Adrenal gland (tissue), 12 donors: ENCODE measurements around the gene CILP. TPM values are rescaled to one million over a fixed set of nuclear protein-coding genes. Genes with fewer than 3 reads are reported as not detected.

Experiments used
- DNase-seq, 7 donors: peaks; one replicate each; pipeline ENCODE4 v3.0.0-alpha.2; 2019 to 2020
- H3K27ac ChIP-seq, 5 donors: fragments of 200-600 bp; sonication (generic) in 4 of 5; 1 replicate in 3 of 5; 2 replicates in 2 of 5; pipeline versions ENCODE4 v1.5.1 to v1.8.0; 2016 to 2020; ENCODE audit warnings: mild to moderate bottlenecking in 1 of 5
- H3K27me3 ChIP-seq: fragments of 200-600 bp; 2 replicates; pipeline ENCODE4 v1.8.0; 2021
- H3K36me3 ChIP-seq, 2 donors: fragments of 200-600 bp; replicated peaks in 1 of 2; 1 replicate in 1 of 2; 2 replicates in 1 of 2; pipeline versions ENCODE4 v1.5.1 to v1.8.0; 2018 to 2022
- H3K4me1 ChIP-seq, 2 donors: fragments of 200-600 bp; replicated peaks in 1 of 2; 1 replicate in 1 of 2; 2 replicates in 1 of 2; pipeline versions ENCODE4 v1.5.1 to v1.8.0; 2018 to 2021
- H3K4me3 ChIP-seq, 4 donors: fragments of 200-600 bp; sonication (generic) in 3 of 4; one replicate each; pipeline ENCODE4 v1.5.1; 2016 to 2018
- H3K9me3 ChIP-seq, 3 donors: fragments of 200-600 bp; sonication (generic) in 1 of 3; replicated peaks in 1 of 3; 1 replicate in 2 of 3; 2 replicates in 1 of 3; pipeline versions ENCODE4 v1.5.1 to v1.8.0; 2016 to 2021
- POLR2A ChIP-seq, 2 donors: fragments of 450-650 bp; IDR thresholded peaks; one replicate each; pipeline ENCODE4 v1.6.1; 2017; ENCODE audit warnings: antibody characterized with exemption in 2 of 2, mild to moderate bottlenecking in 2 of 2, moderate library complexity in 1 of 2
- WGBS, 4 donors: extraction: QIAGEN DNeasy Blood & Tissue Kit in 2 of 4; methylation state at CpG; one replicate each; pipeline versions ENCODE4 v1.1.5 to v1.1.7; 2013 to 2017; 5-methylcytosine and 5-hydroxymethylcytosine counted together
- intact Hi-C, 2 donors: fragments of 100-400 bp; cut with DNase I; formaldehyde crosslinking; loops; one replicate each; pipeline versions ENCODE4 v1.14.1 to v1.15.0; 2022 to 2023
- polyA plus RNA-seq, 3 donors: library from polyadenylated mRNA; stranded (reverse); fragments of 200-250 nt in 2 of 3; fragments of 350-450 nt in 1 of 3; fragmentation: Illumina TruSeq in 1 of 3; extraction: RNeasy Lipid Tissue Mini Kit (QIAGEN cat#74804) in 1 of 3; gene quantifications; one replicate each; pipeline ENCODE4 v1.2.3, GENCODE V29; 2013 to 2014
- total RNA-seq, 9 donors: library from RNA; depleted of rRNA in 4 of 9; stranded (reverse); fragments of >200 nt in 4 of 9; fragments of 120-200 nt in 1 of 9; fragmentation: NEBNext Ultra II Directional in 1 of 9; extraction: Animal tissue kit (Norgen Biotek cat#: 25700) in 1 of 9; gene quantifications; one replicate each; pipeline versions ENCODE4 v1.1.0 to v1.2.4, GENCODE V29; 2013 to 2023
- TF ChIP-seq, protein P1 (sequence below), 6 experiments: fragments of 450-650 bp in 4 of 6; fragments of 200-600 bp in 2 of 6; sonication (generic) in 1 of 6; IDR thresholded peaks; 1 replicate in 5 of 6; 2 replicates in 1 of 6; pipeline versions ENCODE4 v1.5.1 to v1.8.0; 2016 to 2021; ENCODE audit warnings: antibody characterized with exemption in 6 of 6, mild to moderate bottlenecking in 2 of 6, moderate library complexity in 1 of 6
- donor health status: healthy with polysubstance abuse.
- donor health status: Bipolar disorder and iron deficiency.
- donor health status: DM: yes; HTN: yes; CAD: no.
- donor health status: DM: no; HTN: no; CAD: no.
- donor health status: DM: no; HTN: no; CAD: no.
- donor health status: DM: yes; HTN: yes; CAD: no.

Gene CILP
- total and polyA plus RNA-seq, 12 donors = 0.39 to 2.7 (median 0.96) TPM

DNA sequence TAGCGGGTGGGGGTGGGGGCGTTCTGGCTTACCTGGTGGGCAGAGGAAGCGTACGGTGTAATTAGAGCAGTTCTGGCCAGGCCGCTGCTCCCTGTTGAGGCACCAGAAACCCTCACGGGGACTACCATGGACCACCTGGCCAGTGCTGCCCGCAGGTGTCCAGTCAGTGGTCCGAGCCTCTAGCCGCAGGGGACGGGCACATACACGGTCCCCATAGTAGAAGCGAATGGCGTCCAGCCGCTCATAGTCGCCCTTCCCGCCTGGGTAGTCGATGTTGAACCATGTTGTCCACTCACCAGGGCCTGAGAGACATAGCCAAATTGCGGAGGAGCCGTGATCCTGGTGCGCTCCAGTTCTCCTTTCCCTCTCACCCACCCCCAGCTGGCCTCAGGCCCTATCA, 4.5 kb downstream of the CILP start:
- Histone ChIP-seq H3K4me1 (peaks cover 0 to 7% of the 10 kb centered on the region in 2 donors), H3K9me3 (no peaks in the 10 kb centered on the region), H3K27ac (no peak overlapping the region), H3K4me3 (no peak overlapping the region), H3K27me3 (no peaks in the 10 kb centered on the region), H3K36me3 (no peaks in the 10 kb centered on the region)
- WGBS, 4 donors = 92 to 94% (median 93%) methylated on average over 6 to 20 of the region's 20 CpGs
- intact Hi-C loops = no loop called here
- no peak for DNase-seq
- no peak for TF ChIP-seq POLR2A (IDR thresholded peaks at IDR 0.05)
- TF ChIP-seq, protein P1, sequence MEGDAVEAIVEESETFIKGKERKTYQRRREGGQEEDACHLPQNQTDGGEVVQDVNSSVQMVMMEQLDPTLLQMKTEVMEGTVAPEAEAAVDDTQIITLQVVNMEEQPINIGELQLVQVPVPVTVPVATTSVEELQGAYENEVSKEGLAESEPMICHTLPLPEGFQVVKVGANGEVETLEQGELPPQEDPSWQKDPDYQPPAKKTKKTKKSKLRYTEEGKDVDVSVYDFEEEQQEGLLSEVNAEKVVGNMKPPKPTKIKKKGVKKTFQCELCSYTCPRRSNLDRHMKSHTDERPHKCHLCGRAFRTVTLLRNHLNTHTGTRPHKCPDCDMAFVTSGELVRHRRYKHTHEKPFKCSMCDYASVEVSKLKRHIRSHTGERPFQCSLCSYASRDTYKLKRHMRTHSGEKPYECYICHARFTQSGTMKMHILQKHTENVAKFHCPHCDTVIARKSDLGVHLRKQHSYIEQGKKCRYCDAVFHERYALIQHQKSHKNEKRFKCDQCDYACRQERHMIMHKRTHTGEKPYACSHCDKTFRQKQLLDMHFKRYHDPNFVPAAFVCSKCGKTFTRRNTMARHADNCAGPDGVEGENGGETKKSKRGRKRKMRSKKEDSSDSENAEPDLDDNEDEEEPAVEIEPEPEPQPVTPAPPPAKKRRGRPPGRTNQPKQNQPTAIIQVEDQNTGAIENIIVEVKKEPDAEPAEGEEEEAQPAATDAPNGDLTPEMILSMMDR (IDR thresholded peaks at IDR 0.05) = no peak

DNA sequence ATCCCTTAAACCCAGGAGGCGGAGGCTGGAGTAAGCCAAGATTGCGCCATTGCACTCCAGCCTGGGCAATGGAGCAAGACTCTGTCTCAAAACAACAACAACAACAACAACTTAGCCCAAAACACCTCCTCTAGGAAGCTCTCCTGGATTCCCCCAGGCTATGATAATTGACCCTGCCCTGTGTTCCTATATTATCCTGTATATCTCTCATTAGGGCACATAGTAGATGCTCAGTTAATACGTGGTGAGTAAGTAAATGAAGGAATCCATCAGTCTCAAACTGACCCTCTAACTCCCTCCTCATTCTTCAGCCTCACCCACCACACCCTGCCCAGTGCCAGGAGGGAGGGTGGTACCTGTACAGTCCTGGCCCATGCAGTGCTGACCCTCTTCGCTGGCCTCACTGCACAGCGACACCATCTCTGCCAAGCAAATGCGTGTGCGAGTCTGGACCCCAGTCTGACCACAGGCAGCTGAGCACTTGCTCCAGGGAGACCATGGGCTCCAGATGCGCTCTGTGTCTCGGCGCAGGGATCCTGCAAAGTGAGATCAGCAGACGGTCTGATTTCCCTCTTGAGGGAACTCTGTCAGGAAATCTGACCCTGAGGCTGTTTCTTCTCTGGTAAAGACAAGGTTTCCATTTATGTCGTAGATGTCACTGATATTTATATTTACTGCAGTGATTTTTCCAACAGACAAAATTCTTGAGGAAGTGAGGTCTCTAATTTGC, 6.2 kb downstream of the CILP start:
- H3K27me3 ChIP-seq = no peaks in the 10 kb centered on the region
- peaks cover 0 to 7% of the 10 kb centered on the region in 2 donors for H3K4me1 ChIP-seq
- DNase-seq = no peak
- H3K36me3 ChIP-seq = no peaks in the 10 kb centered on the region
- H3K27ac ChIP-seq = no peak overlapping the region
- H3K9me3 ChIP-seq = no peaks in the 10 kb centered on the region
- 78 to 93% (median 92%) methylated on average over 9 to 12 of the region's 12 CpGs for WGBS, 4 donors
- H3K4me3 ChIP-seq = no peak overlapping the region
- no peak for TF ChIP-seq POLR2A (IDR thresholded peaks at IDR 0.05)
- intact Hi-C loops = no loop called here

DNA sequence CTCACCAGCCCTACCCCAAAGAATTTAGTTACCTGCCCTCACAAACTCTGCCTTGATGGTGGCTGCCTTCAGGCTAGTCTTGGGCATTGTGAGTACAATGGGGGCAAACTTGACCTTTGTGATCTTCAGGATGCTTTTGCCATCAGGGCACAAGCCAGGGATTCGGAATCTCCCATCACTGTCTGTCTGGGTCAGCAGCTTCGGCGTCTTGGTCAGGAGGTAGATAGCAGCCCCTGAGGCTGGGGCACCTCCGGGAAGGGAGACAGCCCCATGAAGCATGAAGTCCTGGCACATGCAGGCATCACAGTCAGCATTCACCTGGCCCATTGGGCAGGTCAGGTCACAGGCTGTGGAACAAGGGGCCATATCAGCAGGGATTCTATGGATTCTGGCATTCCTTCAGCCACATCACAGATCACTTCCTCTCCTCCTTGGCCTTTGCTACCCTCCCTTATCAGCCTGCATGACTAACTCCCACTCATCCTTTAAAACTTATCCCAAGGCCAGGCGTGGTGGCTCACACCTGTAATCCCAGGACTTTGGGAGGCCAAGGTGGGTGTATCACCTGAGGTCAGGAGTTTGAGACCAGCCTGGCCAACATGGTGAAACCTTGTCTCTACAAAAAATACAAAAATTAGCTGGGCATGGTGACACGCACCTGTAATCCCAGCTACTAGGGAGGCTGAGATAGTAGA, 6.9 kb downstream of the CILP start:
- peaks cover 0 to 4% of the 10 kb centered on the region in 2 donors for H3K4me1 ChIP-seq
- 84 to 92% (median 87%) methylated on average over 6 of the region's 6 CpGs for whole genome bisulfite sequencing, 4 donors
- H3K36me3 ChIP-seq = no peaks in the 10 kb centered on the region
- DNase-seq = no peak
- no peak overlapping the region for H3K27ac ChIP-seq
- no peaks in the 10 kb centered on the region for H3K27me3 ChIP-seq
- TF ChIP-seq, protein P1 (IDR thresholded peaks at IDR 0.05) = no peak
- no peak for TF ChIP-seq POLR2A (IDR thresholded peaks at IDR 0.05)
- no peaks in the 10 kb centered on the region for H3K9me3 ChIP-seq
- no peak overlapping the region for H3K4me3 ChIP-seq
- intact Hi-C loops = no loop called here

DNA sequence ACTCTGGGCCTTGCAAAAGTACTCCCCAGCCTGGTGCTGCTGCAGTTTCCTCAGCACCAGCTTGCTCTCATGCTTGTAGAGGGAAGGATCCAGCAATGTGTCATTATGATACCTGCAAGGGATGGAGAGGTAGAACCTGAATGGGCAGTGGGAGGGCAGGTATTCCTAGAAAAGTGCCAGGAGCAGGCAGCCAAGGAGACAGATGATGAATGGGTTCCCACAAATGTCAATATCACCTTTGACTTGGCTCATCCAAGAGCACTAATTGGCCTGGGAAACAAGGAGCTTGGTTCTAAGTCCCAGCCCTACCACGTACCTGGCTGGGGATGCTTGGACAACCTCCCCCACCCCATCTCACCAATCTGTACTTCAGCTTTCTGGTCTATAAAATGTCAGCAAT, 9.4 kb downstream of the CILP start:
- Histone ChIP-seq H3K27ac (no peak overlapping the region), H3K36me3 (no peaks in the 10 kb centered on the region), H3K27me3 (no peaks in the 10 kb centered on the region), H3K4me1 (no peaks in the 10 kb centered on the region), H3K9me3 (no peaks in the 10 kb centered on the region), H3K4me3 (no peak overlapping the region)
- DNase-seq = no peak
- intact Hi-C loops = no loop called here
- WGBS, 4 donors = 82 to 93% (median 89%) methylated on average over 1 of the region's 1 CpG
- TF ChIP-seq, protein P1 (IDR thresholded peaks at IDR 0.05) = no peak
- TF ChIP-seq POLR2A (IDR thresholded peaks at IDR 0.05) = no peak
